ENCODE measurements around the gene ACP2. TPM values are rescaled to one million over a fixed set of nuclear protein-coding genes. Genes with fewer than 3 reads are reported as not detected.

ACP2 gene
- total RNA-seq, 2 donors from 2014 or later = 94.6 to 104 TPM

- Histone ChIP-seq H3K27ac (peak overlapping the region; percentile 97), H3K27me3 (replicated peaks; ENCODE audit: insufficient read depth) (no peaks in the 10 kb centered on the region), H3K9me3 (no peaks in the 10 kb centered on the region), H3K4me3 (no peak overlapping the region), H3K4me1 (replicated peaks) (peaks cover 12% of the 10 kb centered on the region), H3K36me3 (no peaks in the 10 kb centered on the region)
- no peak for TF ChIP-seq POLR2AphosphoS5 (IDR thresholded peaks at IDR 0.05)
- TF ChIP-seq CTCF (IDR thresholded peaks at IDR 0.05) = no peak
- TF ChIP-seq POLR2A (IDR thresholded peaks at IDR 0.05) = no peak
- whole genome bisulfite sequencing = 69% methylated on average over 6 of the region's 6 CpGs
- intact Hi-C loops (cut with DNase I) = loop anchor here (2.0 kb wide), 1 partner anchor 91 kb away; the partner anchor contains the start of gene ARFGAP2
- no peak for DNase-seq (ENCODE audit: low spot score)
Measured at GRCh38 chr11:47267876-47268275, 19.3 kb upstream of the ACP2 start.

GRCh38 chr11:47264521-47264920 lies 15.9 kb upstream of the ACP2 start:
- no peak overlapping the region for H3K27ac ChIP-seq
- TF ChIP-seq CTCF (IDR thresholded peaks at IDR 0.05) = no peak
- TF ChIP-seq POLR2A (IDR thresholded peaks at IDR 0.05) = no peak
- TF ChIP-seq POLR2AphosphoS5 (IDR thresholded peaks at IDR 0.05) = no peak
- no peak for DNase-seq (ENCODE audit: low spot score)
- H3K4me3 ChIP-seq = no peak overlapping the region
- H3K4me1 ChIP-seq (replicated peaks) = peaks cover 23% of the 10 kb centered on the region
- intact Hi-C loops (cut with DNase I) = loop anchor here (5.0 kb wide), 1 partner anchor 42 kb away; no protein-coding TSS in a partner anchor
- WGBS = 62% methylated on average over 4 of the region's 4 CpGs
- no peaks in the 10 kb centered on the region for H3K36me3 ChIP-seq
- no peaks in the 10 kb centered on the region for H3K27me3 ChIP-seq (replicated peaks; ENCODE audit: insufficient read depth)
- H3K9me3 ChIP-seq = no peaks in the 10 kb centered on the region

- Histone ChIP-seq H3K27ac (no peak overlapping the region), H3K9me3 (no peaks in the 10 kb centered on the region), H3K4me1 (replicated peaks) (peaks cover 25% of the 10 kb centered on the region), H3K36me3 (no peaks in the 10 kb centered on the region), H3K27me3 (replicated peaks; ENCODE audit: insufficient read depth) (no peaks in the 10 kb centered on the region), H3K4me3 (no peak overlapping the region)
- no peak for TF ChIP-seq POLR2A (IDR thresholded peaks at IDR 0.05)
- TF ChIP-seq CTCF (IDR thresholded peaks at IDR 0.05) = no peak
- TF ChIP-seq POLR2AphosphoS5 (IDR thresholded peaks at IDR 0.05) = no peak
- DNase-seq (ENCODE audit: low spot score) = no peak
- intact Hi-C loops (cut with DNase I) = loop anchor here (5.0 kb wide), 1 partner anchor 42 kb away; no protein-coding TSS in a partner anchor
- WGBS = 94% methylated on average over 6 of the region's 6 CpGs
Measured at GRCh38 chr11:47264119-47264518, 15.5 kb upstream of the ACP2 start.

- H3K27ac ChIP-seq = peak overlapping the region in 1 of 2 donors; percentile 79
- DNase-seq (ENCODE audit: low spot score) = no peak
- no peak overlapping the region for H3K4me3 ChIP-seq
- intact Hi-C loops (cut with DNase I) = loop anchor here (5.0 kb wide), 1 partner anchor 39 kb away; no protein-coding TSS in a partner anchor
- TF ChIP-seq POLR2AphosphoS5 (IDR thresholded peaks at IDR 0.05) (no peak), CTCF (IDR thresholded peaks at IDR 0.05) (no peak), POLR2A (IDR thresholded peaks at IDR 0.05) (no peak)
- H3K27me3 ChIP-seq (replicated peaks; ENCODE audit: insufficient read depth) = no peaks in the 10 kb centered on the region
- WGBS = 89% methylated on average over 22 of the region's 22 CpGs
- no peaks in the 10 kb centered on the region for H3K36me3 ChIP-seq
- peaks cover 34% of the 10 kb centered on the region for H3K4me1 ChIP-seq (replicated peaks)
- H3K9me3 ChIP-seq = no peaks in the 10 kb centered on the region
Measured at GRCh38 chr11:47261291-47261800, 12.7 kb upstream of the ACP2 start.

- no peaks in the 10 kb centered on the region for H3K27me3 ChIP-seq (replicated peaks; ENCODE audit: insufficient read depth)
- intact Hi-C loops (cut with DNase I) = loop anchor here (5.0 kb wide), 1 partner anchor 38 kb away; no protein-coding TSS in a partner anchor
- DNase-seq (ENCODE audit: low spot score) = no peak
- peak overlapping the region; percentile 70 to 79 for H3K27ac ChIP-seq
- no peak overlapping the region for H3K4me3 ChIP-seq
- WGBS = 72% methylated on average over 19 of the region's 19 CpGs
- no peaks in the 10 kb centered on the region for H3K9me3 ChIP-seq
- TF ChIP-seq POLR2AphosphoS5 (IDR thresholded peaks at IDR 0.05) (no peak), POLR2A (IDR thresholded peaks at IDR 0.05) (no peak), CTCF (IDR thresholded peaks at IDR 0.05) (no peak)
- H3K36me3 ChIP-seq = no peaks in the 10 kb centered on the region
- H3K4me1 ChIP-seq (replicated peaks) = peaks cover 34% of the 10 kb centered on the region
Measured at GRCh38 chr11:47260366-47260765, 11.8 kb upstream of the ACP2 start.
